ENCODE results near the gene TP53INP2. TPM values are rescaled to one million over a fixed set of nuclear protein-coding genes. Genes with fewer than 3 reads are reported as not detected.

TP53INP2 gene
- total and polyA plus RNA-seq, 2 of the 13 experiments (the other 11 are each of a cell fraction or from before 2014, with no cell fraction given) = 5.2 to 18.8 TPM

DNA sequence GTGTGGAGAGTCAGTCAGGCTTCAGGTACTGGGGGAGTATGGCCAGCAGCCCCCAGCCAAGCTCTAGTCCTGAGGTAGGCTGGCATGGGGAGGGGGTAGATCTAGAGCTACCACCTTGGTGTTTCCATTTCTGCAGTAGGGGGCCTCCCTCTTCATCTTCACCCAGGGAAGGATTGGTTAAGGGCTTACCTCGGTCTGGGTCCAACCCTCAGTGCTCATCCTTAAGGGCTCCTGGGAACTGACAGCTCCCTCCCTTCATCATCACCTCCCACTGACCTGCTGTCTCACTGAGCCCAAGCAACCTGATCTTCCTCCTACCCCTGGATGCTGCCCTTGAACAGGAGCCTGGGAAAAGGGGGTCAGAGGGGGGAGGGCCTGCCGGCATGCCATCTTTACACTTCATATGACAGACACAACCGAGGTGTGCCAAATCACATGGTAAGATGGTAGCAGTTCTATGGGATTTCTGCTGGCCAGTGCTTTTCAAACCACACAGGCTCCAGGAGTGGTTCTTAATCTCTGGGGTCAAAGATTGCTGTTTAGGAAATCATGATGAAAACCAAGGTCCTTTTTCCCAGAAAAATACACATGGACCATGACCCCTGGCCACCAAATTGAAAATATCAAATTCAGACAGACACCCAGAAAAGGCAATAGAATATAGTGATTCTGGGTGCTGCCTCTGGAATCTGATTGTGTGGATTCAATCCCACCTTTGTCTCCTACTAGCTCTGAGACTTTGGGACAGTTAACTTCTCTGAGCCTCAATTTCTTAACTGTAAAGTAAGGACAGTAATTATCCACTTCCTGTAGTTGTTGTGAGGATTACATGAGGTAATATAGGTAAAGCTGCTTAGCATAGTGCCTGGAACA lies 3.0 kb downstream of the TP53INP2 start (continued):
- no peak for TF ChIP-seq ZNF543 (CRISPR knock-in tag; IDR thresholded peaks at IDR 0.05)
- no peak for TF ChIP-seq ZNF282 (IDR thresholded peaks at IDR 0.05; ENCODE audit: partially characterized antibody)
- TF ChIP-seq TSC22D2 (CRISPR knock-in tag; IDR thresholded peaks at IDR 0.05; ENCODE audit: borderline replicate concordance) = 0 out of 2 replicates have a peak, but pooled peaks have one; percentile 32
- TF ChIP-seq, protein P1, sequence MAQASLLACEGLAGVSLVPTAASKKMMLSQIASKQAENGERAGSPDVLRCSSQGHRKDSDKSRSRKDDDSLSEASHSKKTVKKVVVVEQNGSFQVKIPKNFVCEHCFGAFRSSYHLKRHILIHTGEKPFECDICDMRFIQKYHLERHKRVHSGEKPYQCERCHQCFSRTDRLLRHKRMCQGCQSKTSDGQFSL (CRISPR knock-in tag; IDR thresholded peaks at IDR 0.05) = 0 out of 2 replicates have a peak, but pooled peaks have one; percentile 32
- TF ChIP-seq, protein P2, sequence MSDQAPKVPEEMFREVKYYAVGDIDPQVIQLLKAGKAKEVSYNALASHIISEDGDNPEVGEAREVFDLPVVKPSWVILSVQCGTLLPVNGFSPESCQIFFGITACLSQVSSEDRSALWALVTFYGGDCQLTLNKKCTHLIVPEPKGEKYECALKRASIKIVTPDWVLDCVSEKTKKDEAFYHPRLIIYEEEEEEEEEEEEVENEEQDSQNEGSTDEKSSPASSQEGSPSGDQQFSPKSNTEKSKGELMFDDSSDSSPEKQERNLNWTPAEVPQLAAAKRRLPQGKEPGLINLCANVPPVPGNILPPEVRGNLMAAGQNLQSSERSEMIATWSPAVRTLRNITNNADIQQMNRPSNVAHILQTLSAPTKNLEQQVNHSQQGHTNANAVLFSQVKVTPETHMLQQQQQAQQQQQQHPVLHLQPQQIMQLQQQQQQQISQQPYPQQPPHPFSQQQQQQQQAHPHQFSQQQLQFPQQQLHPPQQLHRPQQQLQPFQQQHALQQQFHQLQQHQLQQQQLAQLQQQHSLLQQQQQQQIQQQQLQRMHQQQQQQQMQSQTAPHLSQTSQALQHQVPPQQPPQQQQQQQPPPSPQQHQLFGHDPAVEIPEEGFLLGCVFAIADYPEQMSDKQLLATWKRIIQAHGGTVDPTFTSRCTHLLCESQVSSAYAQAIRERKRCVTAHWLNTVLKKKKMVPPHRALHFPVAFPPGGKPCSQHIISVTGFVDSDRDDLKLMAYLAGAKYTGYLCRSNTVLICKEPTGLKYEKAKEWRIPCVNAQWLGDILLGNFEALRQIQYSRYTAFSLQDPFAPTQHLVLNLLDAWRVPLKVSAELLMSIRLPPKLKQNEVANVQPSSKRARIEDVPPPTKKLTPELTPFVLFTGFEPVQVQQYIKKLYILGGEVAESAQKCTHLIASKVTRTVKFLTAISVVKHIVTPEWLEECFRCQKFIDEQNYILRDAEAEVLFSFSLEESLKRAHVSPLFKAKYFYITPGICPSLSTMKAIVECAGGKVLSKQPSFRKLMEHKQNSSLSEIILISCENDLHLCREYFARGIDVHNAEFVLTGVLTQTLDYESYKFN (CRISPR knock-in tag; conservative IDR thresholded peaks at IDR 0.05) = peak; percentile 98
- TF ChIP-seq MZF1 (CRISPR knock-in tag; IDR thresholded peaks at IDR 0.05; ENCODE audit: borderline replicate concordance) = no peak
- TF ChIP-seq ZNF749 (CRISPR knock-in tag; IDR thresholded peaks at IDR 0.05; ENCODE audit: borderline replicate concordance) = 0 out of 2 replicates have a peak, but pooled peaks have one; percentile 13
- TF ChIP-seq, protein P3, sequence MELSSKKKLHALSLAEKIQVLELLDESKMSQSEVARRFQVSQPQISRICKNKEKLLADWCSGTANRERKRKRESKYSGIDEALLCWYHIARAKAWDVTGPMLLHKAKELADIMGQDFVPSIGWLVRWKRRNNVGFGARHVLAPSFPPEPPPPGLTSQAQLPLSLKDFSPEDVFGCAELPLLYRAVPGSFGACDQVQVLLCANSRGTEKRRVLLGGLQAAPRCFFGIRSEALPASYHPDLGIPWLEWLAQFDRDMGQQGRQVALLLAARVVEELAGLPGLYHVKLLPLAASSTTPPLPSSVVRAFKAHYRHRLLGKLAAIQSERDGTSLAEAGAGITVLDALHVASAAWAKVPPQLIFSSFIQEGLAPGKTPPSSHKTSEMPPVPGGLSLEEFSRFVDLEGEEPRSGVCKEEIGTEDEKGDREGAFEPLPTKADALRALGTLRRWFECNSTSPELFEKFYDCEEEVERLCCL (CRISPR knock-in tag; IDR thresholded peaks at IDR 0.05; ENCODE audit: borderline replicate concordance) = 0 out of 2 replicates have a peak, but pooled peaks have one; percentile 44
- 0 out of 2 replicates have a peak, but pooled peaks have one; percentile 49 for TF ChIP-seq SALL2 (CRISPR knock-in tag; IDR thresholded peaks at IDR 0.05)
- TF ChIP-seq, protein P4, sequence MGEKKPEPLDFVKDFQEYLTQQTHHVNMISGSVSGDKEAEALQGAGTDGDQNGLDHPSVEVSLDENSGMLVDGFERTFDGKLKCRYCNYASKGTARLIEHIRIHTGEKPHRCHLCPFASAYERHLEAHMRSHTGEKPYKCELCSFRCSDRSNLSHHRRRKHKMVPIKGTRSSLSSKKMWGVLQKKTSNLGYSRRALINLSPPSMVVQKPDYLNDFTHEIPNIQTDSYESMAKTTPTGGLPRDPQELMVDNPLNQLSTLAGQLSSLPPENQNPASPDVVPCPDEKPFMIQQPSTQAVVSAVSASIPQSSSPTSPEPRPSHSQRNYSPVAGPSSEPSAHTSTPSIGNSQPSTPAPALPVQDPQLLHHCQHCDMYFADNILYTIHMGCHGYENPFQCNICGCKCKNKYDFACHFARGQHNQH (CRISPR knock-in tag; IDR thresholded peaks at IDR 0.05) = peak; percentile 51
- TF ChIP-seq ZNF777 (CRISPR knock-in tag; IDR thresholded peaks at IDR 0.05) = no peak
- TF ChIP-seq TOE1 (CRISPR knock-in tag; IDR thresholded peaks at IDR 0.05) = no peak
- peak; percentile 55; the same call in 1 of the 2 replicates for TF ChIP-seq ETV5 (CRISPR knock-in tag; IDR thresholded peaks at IDR 0.05; ENCODE audit: borderline replicate concordance)
- TF ChIP-seq ZNF33A (CRISPR knock-in tag; IDR thresholded peaks at IDR 0.05; ENCODE audit: borderline replicate concordance) = 0 out of 2 replicates have a peak, but pooled peaks have one; percentile 75
- TF ChIP-seq, protein P5, sequence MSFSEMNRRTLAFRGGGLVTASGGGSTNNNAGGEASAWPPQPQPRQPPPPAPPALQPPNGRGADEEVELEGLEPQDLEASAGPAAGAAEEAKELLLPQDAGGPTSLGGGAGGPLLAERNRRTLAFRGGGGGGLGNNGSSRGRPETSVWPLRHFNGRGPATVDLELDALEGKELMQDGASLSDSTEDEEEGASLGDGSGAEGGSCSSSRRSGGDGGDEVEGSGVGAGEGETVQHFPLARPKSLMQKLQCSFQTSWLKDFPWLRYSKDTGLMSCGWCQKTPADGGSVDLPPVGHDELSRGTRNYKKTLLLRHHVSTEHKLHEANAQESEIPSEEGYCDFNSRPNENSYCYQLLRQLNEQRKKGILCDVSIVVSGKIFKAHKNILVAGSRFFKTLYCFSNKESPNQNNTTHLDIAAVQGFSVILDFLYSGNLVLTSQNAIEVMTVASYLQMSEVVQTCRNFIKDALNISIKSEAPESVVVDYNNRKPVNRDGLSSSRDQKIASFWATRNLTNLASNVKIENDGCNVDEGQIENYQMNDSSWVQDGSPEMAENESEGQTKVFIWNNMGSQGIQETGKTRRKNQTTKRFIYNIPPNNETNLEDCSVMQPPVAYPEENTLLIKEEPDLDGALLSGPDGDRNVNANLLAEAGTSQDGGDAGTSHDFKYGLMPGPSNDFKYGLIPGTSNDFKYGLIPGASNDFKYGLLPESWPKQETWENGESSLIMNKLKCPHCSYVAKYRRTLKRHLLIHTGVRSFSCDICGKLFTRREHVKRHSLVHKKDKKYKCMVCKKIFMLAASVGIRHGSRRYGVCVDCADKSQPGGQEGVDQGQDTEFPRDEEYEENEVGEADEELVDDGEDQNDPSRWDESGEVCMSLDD (CRISPR knock-in tag; IDR thresholded peaks at IDR 0.05; ENCODE audit: borderline replicate concordance) = 0 out of 2 replicates have a peak, but pooled peaks have one; percentile 57
- TF ChIP-seq, protein P6, sequence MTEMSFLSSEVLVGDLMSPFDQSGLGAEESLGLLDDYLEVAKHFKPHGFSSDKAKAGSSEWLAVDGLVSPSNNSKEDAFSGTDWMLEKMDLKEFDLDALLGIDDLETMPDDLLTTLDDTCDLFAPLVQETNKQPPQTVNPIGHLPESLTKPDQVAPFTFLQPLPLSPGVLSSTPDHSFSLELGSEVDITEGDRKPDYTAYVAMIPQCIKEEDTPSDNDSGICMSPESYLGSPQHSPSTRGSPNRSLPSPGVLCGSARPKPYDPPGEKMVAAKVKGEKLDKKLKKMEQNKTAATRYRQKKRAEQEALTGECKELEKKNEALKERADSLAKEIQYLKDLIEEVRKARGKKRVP (CRISPR knock-in tag; IDR thresholded peaks at IDR 0.05) = 0 out of 4 replicates have a peak, but pooled peaks of 1 of the 2 experiments have one; percentile 45
- TF ChIP-seq KLF9 (CRISPR knock-in tag; IDR thresholded peaks at IDR 0.05; ENCODE audit: low read depth) = no peak
